Glomerular endothelial cell (primary cell): ENCODE results near the gene DNAJC12. TPM values are rescaled to one million over a fixed set of nuclear protein-coding genes. Genes with fewer than 3 reads are reported as not detected.
A peak's percentile ranks its signal among the peaks of the same experiment; 100 is the strongest.
"Not testable (repeated sequence)": the region's sequence is repeated elsewhere in the genome, so short reads cannot be mapped to it uniquely, and the experiment has no call there.

Source experiments
- DNase-seq: peaks from one replicate; pipeline ENCODE4 v3.0.0-alpha.2; 2011; ENCODE audit warnings: low read depth, low spot score; ENCODE audit errors: extremely low read depth
- total RNA-seq: library from RNA; depleted of rRNA; stranded (reverse); fragments of >200 nt; gene quantifications from 2 replicates; pipeline ENCODE4 v1.2.3, GENCODE V29; 2015

DNAJC12 gene
- total RNA-seq, 1 donor from 2014 or later: 1.9 TPM

- DNase-seq: no peak
Measured at GRCh38 chr10:67767244-67767643, 70.7 kb downstream of the DNAJC12 start.

GRCh38 chr10:67764012-67764822, 73.8 kb downstream of the DNAJC12 start:
- peak; percentile 89 for DNase-seq

- peak; percentile 16 for DNase-seq
Measured at GRCh38 chr10:67763499-67764011, 74.4 kb downstream of the DNAJC12 start.

- DNase-seq: not testable (repeated sequence)
Measured at GRCh38 chr10:67762567-67762966, 75.4 kb downstream of the DNAJC12 start.

GRCh38 chr10:67760272-67760671, 77.7 kb downstream of the DNAJC12 start:
- DNase-seq: no peak

Other genes with a start within 250 kb of the DNAJC12 start
- gene CTNNA3, start 142.0 kb downstream of the DNAJC12 start, total RNA-seq: not detected in 2 replicates
- 6.1 and 9.5 TPM in 2 replicates for gene SIRT1, start 46.5 kb upstream of the DNAJC12 start, total RNA-seq
- gene HERC4, start 237.1 kb upstream of the DNAJC12 start, total RNA-seq: 48.8 and 57.2 TPM in 2 replicates